GM12873 (cell line): ENCODE results near the gene SREBF2.
A peak's percentile ranks its signal among the peaks of the same experiment; 100 is the strongest.

ENCODE experiments used
- TF ChIP-seq, protein P1 (sequence below): IDR thresholded peaks from 2 replicates; pipeline ENCODE4 v1.5.1; 2012; ENCODE audit warnings: low read depth, mild to moderate bottlenecking, moderate library complexity, low read length, control low read depth; ENCODE audit not compliant: insufficient read depth; ENCODE audit errors: missing control alignments

Gene SREBF2

DNA sequence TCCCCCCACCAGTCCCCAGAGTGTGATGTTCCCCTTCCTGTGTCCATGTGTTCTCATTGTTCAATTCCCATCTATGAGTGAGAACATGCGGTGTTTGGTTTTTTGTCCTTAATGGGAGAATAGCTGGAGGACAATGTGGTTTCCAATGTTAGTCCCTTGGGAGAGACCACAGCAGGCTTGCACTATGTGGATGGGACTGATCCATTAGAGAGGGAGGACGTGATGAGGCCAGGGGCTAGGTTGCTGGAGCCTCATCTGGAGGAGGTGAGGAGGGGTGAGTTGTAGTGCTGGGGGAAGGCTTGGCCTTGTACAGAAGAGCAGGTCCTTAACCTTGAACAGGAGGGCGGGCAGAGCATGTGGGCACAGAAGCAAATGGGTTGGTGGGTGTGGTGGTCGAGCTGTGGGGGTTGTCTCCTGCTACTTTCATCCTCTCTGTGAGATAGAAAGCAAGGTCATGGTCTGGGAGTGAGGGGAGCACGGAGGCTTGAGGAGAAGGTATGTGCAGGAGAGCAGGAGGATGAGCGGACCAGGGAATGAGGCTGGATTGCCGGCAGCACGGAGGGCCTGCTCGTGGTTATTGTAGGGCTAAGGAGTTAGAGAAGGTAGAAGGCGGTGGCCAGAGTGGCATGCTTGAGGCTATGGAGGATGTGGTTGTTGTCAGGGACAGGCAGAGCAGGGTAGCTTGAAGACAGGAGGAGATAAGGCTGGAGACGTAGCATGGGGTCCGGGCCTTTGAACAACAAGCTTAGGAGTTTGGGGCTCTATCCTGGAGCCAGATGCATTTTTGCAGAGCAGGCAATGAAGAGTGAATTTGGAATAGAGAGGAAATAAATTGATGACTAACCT, 11.2 kb upstream of the SREBF2 start:
- TF ChIP-seq, protein P1, sequence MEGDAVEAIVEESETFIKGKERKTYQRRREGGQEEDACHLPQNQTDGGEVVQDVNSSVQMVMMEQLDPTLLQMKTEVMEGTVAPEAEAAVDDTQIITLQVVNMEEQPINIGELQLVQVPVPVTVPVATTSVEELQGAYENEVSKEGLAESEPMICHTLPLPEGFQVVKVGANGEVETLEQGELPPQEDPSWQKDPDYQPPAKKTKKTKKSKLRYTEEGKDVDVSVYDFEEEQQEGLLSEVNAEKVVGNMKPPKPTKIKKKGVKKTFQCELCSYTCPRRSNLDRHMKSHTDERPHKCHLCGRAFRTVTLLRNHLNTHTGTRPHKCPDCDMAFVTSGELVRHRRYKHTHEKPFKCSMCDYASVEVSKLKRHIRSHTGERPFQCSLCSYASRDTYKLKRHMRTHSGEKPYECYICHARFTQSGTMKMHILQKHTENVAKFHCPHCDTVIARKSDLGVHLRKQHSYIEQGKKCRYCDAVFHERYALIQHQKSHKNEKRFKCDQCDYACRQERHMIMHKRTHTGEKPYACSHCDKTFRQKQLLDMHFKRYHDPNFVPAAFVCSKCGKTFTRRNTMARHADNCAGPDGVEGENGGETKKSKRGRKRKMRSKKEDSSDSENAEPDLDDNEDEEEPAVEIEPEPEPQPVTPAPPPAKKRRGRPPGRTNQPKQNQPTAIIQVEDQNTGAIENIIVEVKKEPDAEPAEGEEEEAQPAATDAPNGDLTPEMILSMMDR = no peak

- TF ChIP-seq, protein P1 = peak; percentile 47
Observed at GRCh38 chr22:41822317-41823057, 10.4 kb upstream of the SREBF2 start.

DNA sequence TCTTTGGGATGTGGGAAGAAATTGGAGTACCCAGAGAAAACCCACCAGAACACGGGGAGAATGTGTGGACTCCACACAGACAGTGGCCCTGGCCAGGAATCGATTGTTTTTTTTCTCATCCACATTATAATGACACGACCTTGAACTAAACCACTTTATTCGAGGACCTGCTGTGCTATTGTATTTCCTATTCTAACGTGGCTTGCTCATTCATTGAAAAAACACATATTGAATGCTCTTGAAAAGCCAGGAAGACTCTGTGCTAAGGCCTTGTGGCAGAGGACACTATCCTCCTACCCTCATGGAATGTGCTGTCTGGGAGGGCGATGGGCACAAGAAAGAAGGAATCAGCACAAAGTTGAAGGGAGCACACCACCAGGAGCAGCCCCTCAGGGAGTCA, 9.1 kb upstream of the SREBF2 start:
- TF ChIP-seq, protein P1 = no peak

- TF ChIP-seq, protein P1 = no peak
Observed at GRCh38 chr22:41825376-41825775, 7.5 kb upstream of the SREBF2 start.

DNA sequence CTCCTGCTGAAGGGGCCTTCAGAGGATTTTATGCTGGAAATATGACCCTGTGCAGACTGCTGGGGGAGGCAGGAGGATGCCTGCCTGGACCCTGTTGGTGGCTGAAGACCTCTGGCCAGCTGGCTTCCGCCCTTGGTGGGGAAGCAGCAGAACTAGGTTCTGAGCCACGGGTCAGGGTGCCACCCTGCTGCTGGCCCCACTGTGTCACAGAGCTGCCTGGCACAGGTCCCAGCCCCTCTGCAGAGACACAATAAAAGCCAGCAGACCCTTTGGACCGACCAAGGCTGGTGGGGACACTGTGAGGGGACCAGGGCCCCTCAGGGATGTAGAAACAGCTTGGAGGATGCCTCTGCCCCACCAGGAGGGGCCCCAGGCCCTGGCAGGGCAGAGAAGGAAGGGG, 6.9 kb upstream of the SREBF2 start:
- TF ChIP-seq, protein P1 = no peak

GRCh38 chr22:41826430-41827383, 6.2 kb upstream of the SREBF2 start:
- TF ChIP-seq, protein P1 = no peak
